GM18505 (cell line): Measurements from ENCODE around the gene ELOVL4.

Source experiments
- ATAC-seq: cut with Tn5 transposase; IDR thresholded peaks from one replicate; pipeline ENCODE4 v1.9.1; 2021; ENCODE audit not compliant: unreplicated experiment
- POLR2A ChIP-seq: IDR thresholded peaks from 4 replicates; pipeline ENCODE4 v1.6.1; 2011; ENCODE audit warnings: borderline replicate concordance; ENCODE audit not compliant: insufficient read depth, insufficient read length; ENCODE audit errors: extremely low read depth

ELOVL4 gene

DNA sequence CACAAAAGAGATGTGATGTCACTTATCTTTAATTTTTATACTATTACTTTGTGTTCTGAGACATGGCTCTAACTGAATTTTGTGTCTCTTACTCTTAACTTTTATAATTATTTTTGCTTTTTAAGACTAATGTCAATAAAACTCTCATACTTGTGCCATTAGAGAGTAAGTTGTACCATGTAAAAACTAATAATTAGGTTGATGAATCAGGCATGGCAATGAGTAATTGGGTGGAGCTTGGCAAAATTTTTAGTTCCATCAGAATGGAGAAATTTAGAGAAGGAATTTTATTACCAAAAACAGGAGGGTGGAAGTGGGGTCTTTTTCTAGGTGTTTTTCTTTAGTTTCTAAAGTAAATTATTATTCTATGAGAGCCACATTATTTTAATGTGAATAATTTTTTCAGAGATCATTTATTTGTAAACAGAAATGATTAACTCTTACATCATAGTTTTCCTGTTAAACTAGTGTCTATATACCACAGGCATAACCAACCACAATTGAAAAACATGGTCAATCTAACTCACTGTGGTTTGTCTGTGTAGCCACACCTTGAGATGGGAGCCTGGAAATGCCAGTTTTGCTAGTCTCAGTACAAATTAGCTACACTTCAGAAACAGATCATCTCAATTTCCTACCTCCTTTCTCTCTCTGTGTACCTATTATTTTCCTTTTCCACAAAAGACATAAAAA is 51.8 kb downstream of the ELOVL4 start:
- no peak for TF ChIP-seq POLR2A
- ATAC-seq = no peak

DNA sequence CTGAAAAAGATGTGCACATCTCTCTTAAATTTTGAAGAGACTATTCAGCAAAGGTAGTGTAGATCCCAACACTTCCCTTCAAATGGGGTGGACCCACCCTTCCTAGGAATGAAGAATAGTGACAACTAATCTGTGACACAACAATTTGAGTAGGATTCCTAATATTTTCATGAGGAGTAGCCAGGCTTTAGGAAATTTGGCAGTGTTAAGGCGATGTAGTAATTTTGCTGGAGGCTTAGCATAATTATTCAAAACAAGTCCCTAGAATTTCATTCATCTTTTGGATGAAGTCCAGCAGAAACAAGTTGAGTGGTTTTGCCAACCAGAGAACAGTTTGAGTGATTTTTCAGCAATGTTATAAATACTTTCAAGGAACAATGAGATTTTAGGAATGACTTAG is 52.4 kb downstream of the ELOVL4 start:
- no peak for TF ChIP-seq POLR2A
- ATAC-seq = no peak

DNA sequence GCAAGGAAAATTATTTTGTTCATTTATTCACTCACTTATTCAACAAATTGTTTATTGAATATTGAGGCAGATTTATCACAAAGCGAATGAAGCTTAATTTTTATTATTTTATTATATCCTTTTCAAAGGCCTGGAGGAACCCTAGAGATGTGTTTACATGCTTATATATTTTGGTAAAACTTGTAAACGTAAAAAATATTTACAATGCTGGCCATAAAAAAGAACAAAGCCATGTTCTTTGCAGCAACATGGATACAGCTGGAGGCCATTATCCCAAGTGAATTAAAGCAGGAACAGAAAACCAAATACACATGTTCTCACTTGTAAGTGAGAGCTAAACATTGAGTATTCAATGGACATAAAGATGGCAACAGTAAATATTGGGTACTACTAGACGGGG is 58.8 kb downstream of the ELOVL4 start:
- no peak for TF ChIP-seq POLR2A
- no peak for ATAC-seq

DNA sequence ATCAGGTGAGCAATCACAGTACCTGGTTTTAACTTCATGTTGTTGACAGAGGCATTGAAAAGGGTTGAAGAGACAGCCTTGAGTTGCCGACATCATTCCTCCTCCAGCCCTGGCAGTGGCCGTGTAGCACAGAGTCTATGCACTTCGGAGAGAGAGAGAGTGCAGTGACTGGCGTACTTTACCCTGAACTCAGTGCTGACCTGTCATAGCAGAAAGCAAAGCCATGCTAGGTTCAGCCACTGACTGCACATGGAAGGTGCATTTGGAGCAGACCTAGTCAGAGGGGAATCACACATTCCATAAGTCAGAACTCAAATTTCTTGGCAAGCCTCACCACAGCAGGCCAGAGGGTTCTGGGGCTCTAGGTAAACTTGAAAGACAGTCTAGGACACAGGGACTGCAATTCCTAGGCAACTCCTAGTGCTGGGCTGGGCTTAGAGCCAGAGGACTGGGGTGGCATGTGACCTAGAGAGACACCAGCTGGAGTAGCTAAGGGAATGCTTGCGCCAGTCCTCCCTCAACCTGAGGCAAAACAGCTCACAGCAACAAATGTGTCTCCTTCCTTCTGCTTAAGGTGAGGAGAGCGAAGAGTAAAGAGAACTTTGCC is 69.1 kb downstream of the ELOVL4 start:
- no peak for TF ChIP-seq POLR2A
- ATAC-seq = no peak

DNA sequence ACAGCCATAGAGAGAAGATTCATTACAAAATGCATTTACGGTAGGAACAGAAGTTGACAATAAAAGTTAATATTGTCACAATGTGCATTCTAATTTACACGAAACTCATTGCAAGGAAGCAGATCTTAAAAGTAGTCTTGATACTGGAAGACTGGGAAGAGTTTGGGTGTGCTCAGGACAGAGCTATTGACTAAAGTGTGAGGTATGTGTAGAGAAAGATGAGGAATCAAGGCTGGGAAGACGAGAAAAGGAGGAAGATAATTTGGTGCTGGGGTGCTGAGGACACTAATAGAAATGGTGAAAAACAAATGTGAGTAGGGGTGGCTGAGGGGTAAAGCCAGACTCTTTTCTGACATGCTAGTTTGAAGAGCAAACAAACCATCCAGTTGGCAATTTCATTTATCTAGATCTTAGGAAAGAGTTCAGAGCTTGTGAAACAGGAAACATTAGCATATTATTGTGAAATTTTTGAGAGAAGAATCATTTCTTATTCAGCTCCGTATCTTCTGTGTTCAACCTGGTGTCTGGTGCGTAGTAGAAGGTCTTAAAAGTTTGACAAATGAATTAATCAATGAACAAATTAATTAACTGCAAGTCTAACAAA is 72.7 kb downstream of the ELOVL4 start:
- ATAC-seq = no peak
- TF ChIP-seq POLR2A = no peak

DNA sequence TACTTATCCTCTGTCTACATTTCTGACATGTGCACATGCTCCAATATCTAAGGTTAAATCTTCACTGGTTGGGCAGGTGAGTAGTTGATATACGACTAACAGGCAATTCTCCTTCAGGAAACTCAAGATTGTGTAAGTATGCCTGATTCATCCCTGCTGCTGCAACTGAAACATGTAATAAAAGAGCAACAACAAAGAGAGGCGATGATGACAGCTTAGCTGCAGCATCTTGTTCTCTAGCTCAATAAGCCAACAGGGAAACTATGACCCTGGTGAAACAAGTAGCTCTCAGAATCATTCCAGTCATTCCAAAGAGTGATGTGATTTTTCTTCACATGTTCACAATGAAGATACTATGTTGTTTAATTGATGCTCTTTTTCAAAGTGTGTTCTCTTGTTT is 74.4 kb downstream of the ELOVL4 start:
- TF ChIP-seq POLR2A = no peak

DNA sequence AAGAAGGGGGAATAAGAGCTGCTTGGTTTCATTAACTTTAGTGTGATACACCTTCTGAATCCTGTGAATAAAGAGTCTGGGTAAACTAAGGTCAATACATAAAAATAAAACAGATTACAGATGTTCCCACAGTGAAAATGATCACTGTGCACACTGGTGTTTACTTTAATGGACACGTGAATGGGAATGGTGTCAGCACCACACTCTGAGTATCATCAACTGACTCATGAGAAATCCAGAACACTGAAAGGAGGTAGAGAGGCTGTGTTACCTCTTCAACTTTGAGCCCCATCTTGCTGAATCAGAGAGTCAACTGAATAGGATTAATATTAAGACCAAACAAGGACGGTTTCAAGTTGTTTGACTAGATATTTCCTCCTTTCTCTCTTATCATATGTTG is 75.0 kb downstream of the ELOVL4 start:
- no peak for ATAC-seq
- TF ChIP-seq POLR2A = no peak

More for the DNA sequence above, 74.4 kb downstream of the ELOVL4 start:
- no peak for ATAC-seq

DNA sequence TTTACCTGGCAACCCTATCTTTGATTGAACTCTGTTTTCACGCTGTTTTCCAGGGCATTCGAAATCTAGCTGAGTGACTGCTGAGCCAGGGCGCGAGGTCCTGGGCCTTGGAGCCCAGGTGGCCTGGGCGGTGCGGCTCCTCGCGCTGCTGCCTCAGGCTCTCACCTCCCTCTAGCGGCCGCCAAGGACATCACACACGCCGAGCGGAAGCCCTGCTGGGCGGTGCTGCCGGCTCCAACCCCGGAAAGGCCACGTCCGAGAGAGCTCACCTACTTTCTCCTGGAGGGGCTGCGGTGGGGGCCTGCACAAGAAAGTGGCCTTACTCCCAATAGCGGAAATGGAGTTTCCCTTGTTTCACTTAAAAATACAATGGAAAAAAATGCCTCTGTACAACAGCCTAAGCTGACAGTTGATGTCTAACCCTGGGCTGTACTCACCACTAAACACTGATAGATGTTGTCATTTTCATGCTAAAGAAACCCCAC is 77.7 kb downstream of the ELOVL4 start:
- no peak for TF ChIP-seq POLR2A
- peak; percentile 100 for ATAC-seq

DNA sequence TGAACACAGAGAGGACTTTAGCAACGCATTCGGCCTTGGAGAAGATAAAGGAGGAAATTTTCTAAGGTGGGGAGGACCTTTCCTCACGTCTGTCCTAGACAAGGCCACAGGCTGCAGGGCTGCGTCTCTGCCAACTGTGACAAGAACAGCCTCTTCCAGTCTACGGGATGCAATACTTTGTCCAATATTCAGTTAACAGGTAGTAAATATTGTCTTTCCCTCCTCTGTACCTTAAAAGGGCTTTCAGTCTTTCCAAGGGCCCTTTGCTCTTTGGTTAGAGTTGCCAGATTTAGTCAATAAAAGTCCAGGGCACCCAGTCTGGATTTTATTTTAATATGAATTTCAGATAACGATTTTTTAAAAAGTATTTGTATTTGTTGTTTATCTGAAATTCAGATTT is 78.2 kb downstream of the ELOVL4 start:
- no peak for ATAC-seq
- no peak for TF ChIP-seq POLR2A

DNA sequence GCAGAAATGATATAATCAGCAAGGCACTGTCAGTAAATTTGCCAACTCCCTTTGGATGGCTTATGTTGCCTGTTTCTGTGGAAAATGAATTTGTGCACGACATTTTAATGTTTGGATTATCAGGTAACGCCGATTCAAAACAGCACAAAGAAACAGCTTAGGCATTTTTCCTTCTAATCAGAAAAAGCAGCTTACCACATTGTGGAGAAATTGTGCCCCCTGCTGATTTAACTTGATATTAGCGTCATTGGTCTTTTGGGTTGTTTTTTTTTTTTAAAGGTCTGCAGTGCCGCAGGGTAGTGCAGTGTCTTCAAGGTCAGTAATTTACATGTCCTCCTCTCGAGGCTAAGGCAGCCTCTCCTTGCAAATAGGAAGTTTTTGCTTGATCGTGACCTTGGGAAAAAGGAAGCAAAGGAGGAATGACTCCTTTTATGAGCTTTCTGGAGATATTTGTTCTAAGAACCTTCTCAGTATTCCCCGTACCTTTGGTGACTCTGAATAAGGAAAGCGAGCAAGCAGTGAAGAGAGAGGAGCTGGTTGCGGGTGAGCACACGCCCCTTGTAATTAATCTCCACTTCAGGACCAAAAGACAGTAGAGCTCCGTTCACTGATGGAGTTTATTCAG is 79.1 kb downstream of the ELOVL4 start:
- no peak for ATAC-seq
- TF ChIP-seq POLR2A = no peak
